GM21825 (cell line): ENCODE results near the gene LGI4.

Source experiments
- ATAC-seq: cut with Tn5 transposase; IDR thresholded peaks from one replicate; pipeline ENCODE4 v1.9.1; 2021; ENCODE audit warnings: mild to moderate bottlenecking, moderate library complexity; ENCODE audit not compliant: unreplicated experiment

Gene LGI4

GRCh38 chr19:35088131-35088913 is 46.5 kb downstream of the LGI4 start:
- ATAC-seq, result no peak

- ATAC-seq, result no peak
These were observed 47.5 kb downstream of the LGI4 start for GRCh38 chr19:35087393-35087792.

GRCh38 chr19:35086455-35086854 is 48.4 kb downstream of the LGI4 start:
- no peak for ATAC-seq

- no peak for ATAC-seq
These were observed 48.9 kb downstream of the LGI4 start for GRCh38 chr19:35085947-35086346.

GRCh38 chr19:35084509-35084762 is 50.4 kb downstream of the LGI4 start:
- ATAC-seq, result no peak

- no peak for ATAC-seq
These were observed 51.0 kb downstream of the LGI4 start for GRCh38 chr19:35083691-35084508.

GRCh38 chr19:35081201-35081600 is 53.7 kb downstream of the LGI4 start:
- no peak for ATAC-seq

GRCh38 chr19:35080613-35081170 is 54.2 kb downstream of the LGI4 start:
- no peak for ATAC-seq

GRCh38 chr19:35079826-35080225 is 55.0 kb downstream of the LGI4 start:
- ATAC-seq, result no peak

GRCh38 chr19:35077411-35078223 is 57.2 kb downstream of the LGI4 start:
- ATAC-seq, result no peak

GRCh38 chr19:35076657-35077056 is 58.2 kb downstream of the LGI4 start:
- no peak for ATAC-seq

GRCh38 chr19:35076026-35076370 is 58.9 kb downstream of the LGI4 start:
- no peak for ATAC-seq

- ATAC-seq, result no peak
These were observed 59.4 kb downstream of the LGI4 start for GRCh38 chr19:35075202-35076025.
